HepG2 (cell line): ENCODE results near the gene CDK9. TPM values are rescaled to one million over a fixed set of nuclear protein-coding genes. Genes with fewer than 3 reads are reported as not detected.

Source experiments
- ATAC-seq: fragments of 200-7000 bp; cut with Tn5 transposase; 3 replicates; pipeline ENCODE4 v1.9.1; 2020; ENCODE audit warnings: mild to moderate bottlenecking, moderate library complexity
- BruUV-seq: library from RNA; stranded (reverse); fragments of 400-500 nt; replicated peaks from 2 replicates; lab custom pipeline; 2021; lab: Mats Ljungman, UMichigan
- CTCF ChIA-PET: fragments of 300-600 bp; formaldehyde crosslinking; extraction: SDS; loops from one replicate; lab custom pipeline; 2021; ENCODE audit warnings: low total read pairs, inconsistent platforms, low intra/inter-chr PET ratio; lab: Yijun Ruan, JAX
- POLR2A ChIA-PET: fragments of 350-600 bp; sonication (Branson Sonifier 250); formaldehyde crosslinking; loops from one replicate; lab custom pipeline; 2020; ENCODE audit warnings: antibody characterized with exemption, inconsistent platforms; lab: Yijun Ruan, JAX
- DNase-seq: peaks from one replicate; pipeline ENCODE4 v3.0.0-alpha.2; 2015; ENCODE audit warnings: low spot score
- FAIRE-seq: peaks from 3 replicates; lab custom pipeline; 2011; peaks lifted over from hg19 to GRCh38; lab: Jason Lieb, UNC
- H2AFZ ChIP-seq: one replicate; pipeline ENCODE4 v1.6.1; 2011; ENCODE audit warnings: low read length, inconsistent platforms
- H3K27ac ChIP-seq: fragments of 300-600 bp; 3 replicates; pipeline ENCODE4 v1.8.0; 2011; ENCODE audit warnings: mixed run types, mild to moderate bottlenecking, mixed read lengths, low read length, inconsistent platforms; ENCODE audit not compliant: insufficient read depth; ENCODE audit errors: extremely low read length
- H3K27me3 ChIP-seq, 2 experiments: fragments of 200-600 bp in 1 of 2; 2 replicates in 1 of 2; 3 replicates in 1 of 2; pipeline versions ENCODE4 v1.6.0 to v1.8.0; 2011; ENCODE audit warnings: low read length in 2 of 2, mild to moderate bottlenecking in 2 of 2, moderate library complexity in 2 of 2, inconsistent platforms in 1 of 2; ENCODE audit not compliant: insufficient read depth in 2 of 2, control insufficient read depth in 1 of 2
- H3K36me3 ChIP-seq, 2 experiments: fragments of 200-600 bp in 1 of 2; replicated peaks in 1 of 2; 2 replicates in 1 of 2; 3 replicates in 1 of 2; pipeline versions ENCODE4 v1.5.1 to v1.8.0; 2011; ENCODE audit warnings: low read length in 2 of 2, inconsistent platforms in 1 of 2; ENCODE audit not compliant: insufficient read depth in 2 of 2, control insufficient read depth in 1 of 2
- H3K4me1 ChIP-seq: 2 replicates; pipeline ENCODE4 v1.5.1; 2012; ENCODE audit warnings: low read length, inconsistent platforms; ENCODE audit not compliant: insufficient read depth
- H3K4me2 ChIP-seq: 2 replicates; pipeline ENCODE4 v1.6.0; 2011; ENCODE audit warnings: low read depth, low read length, inconsistent platforms
- H3K4me3 ChIP-seq, 3 experiments: fragments of 200-600 bp in 1 of 3; sonication (generic), shearing (Covaris generic) in 1 of 3; replicated peaks in 1 of 3; 2 replicates each; pipeline ENCODE4 v1.5.1; 2011 to 2016; ENCODE audit warnings: low read length in 3 of 3, inconsistent platforms in 2 of 3, low read depth in 2 of 3, mild to moderate bottlenecking in 2 of 3, control low read depth in 1 of 3, mixed read lengths in 1 of 3; ENCODE audit not compliant: insufficient read depth in 1 of 3
- H3K79me2 ChIP-seq: one replicate; pipeline ENCODE4 v1.6.1; 2011; ENCODE audit warnings: low read length, inconsistent platforms; ENCODE audit not compliant: insufficient read depth
- H3K9ac ChIP-seq: 2 replicates; pipeline ENCODE4 v1.6.0; 2011; ENCODE audit warnings: mild to moderate bottlenecking, low read depth, low read length, inconsistent platforms; ENCODE audit not compliant: insufficient read depth
- H3K9me3 ChIP-seq: 2 replicates; pipeline ENCODE4 v1.5.1; 2012; ENCODE audit warnings: mild to moderate bottlenecking, low read length
- H4K20me1 ChIP-seq: 2 replicates; pipeline ENCODE4 v1.6.0; 2011; ENCODE audit warnings: inconsistent platforms, mild to moderate bottlenecking, low read length, moderate library complexity; ENCODE audit not compliant: insufficient read depth
- CHD2 ChIP-seq: IDR thresholded peaks from 2 replicates; pipeline ENCODE4 v1.6.1; 2011; ENCODE audit warnings: low read depth, low read length, improper control_type of control experiment
- FOXA1 ChIP-seq, 2 experiments: fragments of 450-650 bp in 1 of 2; sonication (generic) in 1 of 2; formaldehyde crosslinking in 1 of 2; IDR thresholded peaks; 2 replicates each; pipeline versions ENCODE4 v1.4.0 to v1.6.1; 2016 to 2020; ENCODE audit warnings: missing genetic modification reagents in 1 of 2
- GATAD2A ChIP-seq: IDR thresholded peaks from 2 replicates; pipeline ENCODE4 v1.6.1; 2016
- KDM2A ChIP-seq: sonication (generic); formaldehyde crosslinking; IDR thresholded peaks from 2 replicates; pipeline ENCODE4 v1.4.0; 2020; ENCODE audit warnings: low read depth, missing genetic modification reagents, borderline replicate concordance
- MED1 ChIP-seq: sonication (generic); formaldehyde crosslinking; IDR thresholded peaks from 2 replicates; pipeline ENCODE4 v1.4.0; 2020; ENCODE audit warnings: missing genetic modification reagents
- NR2F6 ChIP-seq, 2 experiments: IDR thresholded peaks; 2 replicates each; pipeline ENCODE4 v1.6.1; 2016; ENCODE audit warnings: antibody characterized with exemption in 1 of 2, mild to moderate bottlenecking in 1 of 2
- PAXIP1 ChIP-seq: sonication (generic); formaldehyde crosslinking; conservative IDR thresholded peaks from 2 replicates; pipeline ENCODE4 v1.4.0; 2020; ENCODE audit warnings: mild to moderate bottlenecking, missing genetic modification reagents, moderate library complexity
- PHB2 ChIP-seq: fragments of 450-650 bp; IDR thresholded peaks from 2 replicates; pipeline ENCODE4 v1.6.1; 2018; ENCODE audit not compliant: partially characterized antibody
- ZBTB21 ChIP-seq: sonication (generic); formaldehyde crosslinking; IDR thresholded peaks from 2 replicates; pipeline ENCODE4 v1.4.0; 2020; ENCODE audit warnings: missing genetic modification reagents
- ZHX2 ChIP-seq, 2 experiments: sonication (generic) in 1 of 2; formaldehyde crosslinking in 1 of 2; IDR thresholded peaks; 2 replicates each; pipeline versions ENCODE4 v1.6.1 to v1.9.0; 2014 to 2022; ENCODE audit warnings: antibody characterized with exemption in 1 of 2, borderline replicate concordance in 1 of 2, inconsistent platforms in 1 of 2, low read depth in 1 of 2, missing genetic modification reagents in 1 of 2
- ZNF121 ChIP-seq: sonication (generic); formaldehyde crosslinking; IDR thresholded peaks from 2 replicates; pipeline ENCODE4 v1.5.0; 2020; ENCODE audit warnings: mild to moderate bottlenecking, missing genetic modification reagents
- ZNF788 ChIP-seq: sonication (generic); formaldehyde crosslinking; IDR thresholded peaks from 2 replicates; pipeline ENCODE4 v1.5.0; 2020; ENCODE audit warnings: mild to moderate bottlenecking, missing genetic modification reagents, borderline replicate concordance
- WGBS: methylation state at CpG from one replicate; pipeline ENCODE4 v1.1.6; 2017; ENCODE audit warnings: low lambda C conversion rate; 5-methylcytosine and 5-hydroxymethylcytosine counted together
- in situ Hi-C: cut with HindIII; loops from 2 replicates; pipeline ENCODE4 v1.10.0; 2017; ENCODE audit warnings: low pct_unique_long_range_greater_than_20kb; ENCODE audit not compliant: extremely low pct_ligation_motif_present
- intact Hi-C: fragments of 100-400 bp; cut with micrococcal nuclease; formaldehyde crosslinking; loops from one replicate; pipeline ENCODE4 v1.10.0; 2022; ENCODE audit not compliant: unreplicated experiment
- polyA plus RNA-seq, 8 experiments: library from polyadenylated mRNA; depleted of rRNA in 3 of 8; stranded (reverse) in 7 of 8; unstranded in 1 of 8; fragments of >200 nt; fragmentation: Illumina TruSeq in 4 of 8; extraction: Trizol in 4 of 8; gene quantifications; 2 replicates each; pipeline versions ENCODE4 v1.2.1 to v1.2.3, GENCODE V29; 2011 to 2016; ENCODE audit warnings: low read depth in 4 of 8, missing spikeins in 1 of 8, mixed read lengths in 1 of 8; ENCODE audit not compliant: insufficient read depth in 1 of 8
- total RNA-seq, 5 experiments: library from RNA; depleted of rRNA; stranded (reverse); fragments of >200 nt; fragmentation: Illumina TruSeq; extraction: Trizol; gene quantifications; 2 replicates each; pipeline ENCODE4 v1.2.3, GENCODE V29; 2016; ENCODE audit warnings: low read depth in 1 of 5

The CDK9 gene
- total and polyA plus RNA-seq, 2 of the 13 experiments (the other 11 are each of a cell fraction or from before 2014, with no cell fraction given): 16.8 to 21.5 TPM

DNA sequence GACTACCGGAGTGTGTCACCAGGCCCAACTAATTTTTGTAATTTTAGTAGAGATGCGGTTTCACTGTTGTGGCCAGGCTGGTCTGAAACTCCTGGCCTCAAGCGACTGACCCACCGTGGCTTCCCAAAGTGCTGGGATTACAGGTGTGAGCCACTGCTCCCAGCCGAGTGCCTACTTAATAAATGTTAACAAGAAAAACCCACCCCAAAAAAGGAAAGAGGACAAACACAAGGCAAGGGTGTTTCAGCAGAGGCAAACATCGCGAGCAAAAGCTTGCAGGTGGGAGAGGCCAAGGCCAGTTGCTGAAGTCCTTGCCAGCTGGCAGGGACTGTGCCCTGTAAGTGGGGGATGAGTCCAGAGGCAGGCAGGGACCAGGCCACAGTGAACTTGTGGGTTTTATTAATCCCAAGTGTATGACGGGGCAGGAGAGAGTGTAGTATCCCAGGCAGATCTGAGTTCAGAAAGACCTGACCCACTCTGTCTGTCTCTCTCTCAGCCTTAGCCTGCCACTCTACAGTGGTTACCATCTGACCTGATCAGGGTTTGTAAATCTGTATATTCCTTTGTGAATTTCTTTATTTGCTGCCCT, 10.5 kb downstream of the CDK9 start:
- Histone ChIP-seq H3K36me3 (no peaks in the 10 kb centered on the region; a peak in 2 of 5 replicates), H3K4me1 (peaks cover 63% of the 10 kb centered on the region), H3K27me3 (no peaks in the 10 kb centered on the region), H3K79me2 (no peaks in the 10 kb centered on the region), H4K20me1 (peaks cover 4% of the 10 kb centered on the region; the same call in 1 of the 2 replicates), H3K9me3 (no peaks in the 10 kb centered on the region), H3K27ac (no peak overlapping the region), H3K4me2 (peak overlapping the region; percentile 46), H3K9ac (peak overlapping the region; percentile 25; the same call in 1 of the 2 replicates), H3K4me3 (no peak overlapping the region; a peak in 1 of 6 replicates), H2AFZ (no peak overlapping the region)
- DNase-seq: peak; percentile 47
- intact Hi-C loops (no loop called here), in situ Hi-C loops (no loop called here)
- WGBS: 31% methylated on average over 7 of the region's 8 CpGs
- ATAC-seq: peak; percentile 70
- ChIA-PET POLR2A (interaction anchor here (0.6 to 0.8 kb wide), 3 partner anchors 13 to 154 kb away, joined by 3 read pairs; no protein-coding TSS in a partner anchor), CTCF (no interaction called here)
- FAIRE-seq: no peak
- no TSS peak for BruUV-seq
- TF ChIP-seq GATAD2A (CRISPR knock-in tag) (peak; percentile 14; the same call in 1 of the 2 replicates), NR2F6 (IDR thresholded peaks at IDR 0.05) (0 out of 2 replicates have a peak, but pooled peaks have one; percentile 17), NR2F6 (CRISPR knock-in tag; IDR thresholded peaks at IDR 0.05) (peak; percentile 42; the same call in 1 of the 2 replicates), ZNF788 (CRISPR knock-in tag) (peak; percentile 16; the same call in 1 of the 2 replicates), MED1 (peak; percentile 37; the same call in 1 of the 2 replicates), PHB2 (no peak), ZBTB21 (CRISPR knock-in tag) (no peak), KDM2A (CRISPR knock-in tag) (peak; percentile 66; the same call in 1 of the 2 replicates), ZHX2 (IDR thresholded peaks at IDR 0.05; ENCODE audit: low read depth) (no peak), ZHX2 (CRISPR knock-in tag; IDR thresholded peaks at IDR 0.05; ENCODE audit: borderline replicate concordance) (no peak), FOXA1 (IDR thresholded peaks at IDR 0.05) (no peak), FOXA1 (CRISPR knock-in tag; IDR thresholded peaks at IDR 0.05) (0 out of 2 replicates have a peak, but pooled peaks have one; percentile 6), ZNF121 (CRISPR knock-in tag) (0 out of 2 replicates have a peak, but pooled peaks have one; percentile 12), CHD2 (peak; percentile 53; the same call in 1 of the 2 replicates), PAXIP1 (CRISPR knock-in tag) (peak; percentile 28; the same call in 1 of the 2 replicates)
